ENCODE measurements around the gene TIGD3.

GRCh38 chr11:65388731-65389130 lies 34.2 kb downstream of the TIGD3 start:
- TF ChIP-seq CTCF (IDR thresholded peaks at IDR 0.05 in 2 of 3, conservative IDR thresholded peaks at IDR 0.05 in 1 of 3; ENCODE audit: control insufficient read depth in 2 of 3, extremely low read depth in 1 of 3, insufficient read depth in 1 of 3, low read depth in 3 of 3, low read length in 3 of 3) (no peak), TBL1XR1 (IDR thresholded peaks at IDR 0.05; ENCODE audit: low read depth, low read length) (no peak), ZBTB11 (CRISPR knock-in tag; IDR thresholded peaks at IDR 0.05) (no peak), EZH2 (IDR thresholded peaks at IDR 0.05; ENCODE audit: borderline replicate concordance, control insufficient read depth, low read depth, low read length) (no peak), SMARCA5 (IDR thresholded peaks at IDR 0.05) (no peak), BRCA1 (IDR thresholded peaks at IDR 0.05; ENCODE audit: low read depth, low read length) (no peak), EP300 (IDR thresholded peaks at IDR 0.05; ENCODE audit: borderline replicate concordance in 1 of 2, control insufficient read depth in 1 of 2, low read depth in 2 of 2, low read length in 2 of 2) (no peak), E2F4 (IDR thresholded peaks at IDR 0.05; ENCODE audit: low read depth, low read length) (no peak), GABPA (IDR thresholded peaks at IDR 0.05; ENCODE audit: low read depth) (no peak), EGR1 (IDR thresholded peaks at IDR 0.05; ENCODE audit: borderline replicate concordance in 1 of 2, low read depth in 2 of 2, low read length in 2 of 2) (no peak), POLR2A (IDR thresholded peaks at IDR 0.05; ENCODE audit: low read depth, low read length) (no peak), TCF7 (IDR thresholded peaks at IDR 0.05; ENCODE audit: borderline replicate concordance) (no peak)
